IPS DF 6.9 (cell line): ENCODE measurements around the gene F2RL1.
"Not testable (repeated sequence)": the region's sequence is repeated elsewhere in the genome, so short reads cannot be mapped to it uniquely, and the experiment has no call there.

Experiments
- DNase-seq: peaks from one replicate; pipeline ENCODE4 v3.0.0-alpha.2; 2013; ENCODE audit warnings: low read depth, low spot score
- H3K27ac ChIP-seq: one replicate; pipeline ENCODE4 v1.5.1; 2013; ENCODE audit warnings: low read length, control low read depth
- H3K27me3 ChIP-seq: 2 replicates; pipeline ENCODE4 v1.6.1; 2013; ENCODE audit warnings: mild to moderate bottlenecking, low read length; ENCODE audit not compliant: control insufficient read depth, insufficient read depth
- H3K36me3 ChIP-seq: 2 replicates; pipeline ENCODE4 v1.6.1; 2013; ENCODE audit warnings: low read length; ENCODE audit not compliant: control insufficient read depth, insufficient read depth
- H3K4me1 ChIP-seq: 2 replicates; pipeline ENCODE4 v1.6.1; 2013; ENCODE audit warnings: low read length; ENCODE audit not compliant: control insufficient read depth, insufficient read depth
- H3K4me3 ChIP-seq: 2 replicates; pipeline ENCODE4 v1.5.1; 2013; ENCODE audit warnings: mild to moderate bottlenecking, low read length
- H3K9me3 ChIP-seq: 2 replicates; pipeline ENCODE4 v1.6.1; 2013; ENCODE audit warnings: low read length, inconsistent platforms; ENCODE audit not compliant: control insufficient read depth, insufficient read depth
- WGBS: extraction: QIAGEN DNeasy Blood & Tissue Kit; methylation state at CpG from one replicate; pipeline ENCODE4 v1.1.7; 2013; ENCODE audit warnings: mixed read lengths, missing lambda C conversion rate; ENCODE audit not compliant: insufficient read length, insufficient coverage; 5-methylcytosine and 5-hydroxymethylcytosine counted together

The F2RL1 gene

GRCh38 chr5:76849419-76850291 is 30.8 kb downstream of the F2RL1 start, which contains the start of gene S100Z:
S100Z (plus strand) TSS chr5:76850014; CDS start chr5:76875360, 25,346 bp downstream.
- Histone ChIP-seq H3K36me3 (no peaks in the 10 kb centered on the region), H3K27ac (no peak within 1 kb of the TSS), H3K4me3 (no peak within 1 kb of the TSS), H3K4me1 (no peaks in the 10 kb centered on the region), H3K9me3 (no peaks in the 10 kb centered on the region), H3K27me3 (no peaks in the 10 kb centered on the region)
- DNase-seq = no peak
- no CpG with 5 or more reads among the region's 18 CpGs for whole genome bisulfite sequencing

DNA sequence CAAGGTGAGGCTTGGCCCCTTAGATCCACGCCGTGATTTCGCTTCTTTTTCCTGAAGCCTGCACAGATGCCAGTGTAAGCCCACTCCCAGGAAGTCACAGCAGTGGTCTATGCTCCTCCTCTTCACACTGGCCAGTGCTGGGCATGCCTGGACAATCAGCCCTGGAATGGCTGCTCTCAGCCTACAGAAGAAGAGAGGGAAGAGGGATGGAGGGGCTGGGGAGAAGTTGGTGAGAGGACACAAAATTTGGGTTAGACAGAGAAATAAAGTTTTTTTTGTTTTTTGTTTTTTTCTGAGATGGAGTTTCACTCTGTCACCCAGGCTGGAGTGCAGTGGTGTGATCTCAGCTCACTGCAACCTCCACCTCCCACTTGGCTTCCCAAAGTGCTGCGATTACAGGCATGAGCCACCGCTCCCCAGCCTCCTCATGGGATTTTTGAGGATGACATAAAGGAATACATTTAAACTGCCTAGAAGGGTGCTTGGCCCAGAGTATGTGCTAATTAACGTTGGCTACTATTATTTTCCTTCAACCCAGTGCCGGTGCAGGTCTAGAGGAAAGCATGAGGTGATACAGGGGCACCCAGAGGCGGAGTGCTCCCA is 31.8 kb downstream of the F2RL1 start:
- Histone ChIP-seq H3K4me1 (no peaks in the 10 kb centered on the region), H3K9me3 (peaks cover 3% of the 10 kb centered on the region; the same call in 1 of the 2 replicates), H3K4me3 (no peak overlapping the region), H3K36me3 (no peaks in the 10 kb centered on the region), H3K27me3 (no peaks in the 10 kb centered on the region), H3K27ac (no peak overlapping the region)
- WGBS = no CpG with 5 or more reads among the region's 8 CpGs
- DNase-seq = no peak

- Histone ChIP-seq H3K4me3 (no peak overlapping the region), H3K27ac (no peak overlapping the region), H3K4me1 (no peaks in the 10 kb centered on the region), H3K27me3 (no peaks in the 10 kb centered on the region), H3K9me3 (peaks cover 3% of the 10 kb centered on the region; the same call in 1 of the 2 replicates), H3K36me3 (no peaks in the 10 kb centered on the region)
- 100% methylated on average over 1 of the region's 7 CpGs for WGBS
- DNase-seq = no peak
Measured at GRCh38 chr5:76851728-76852369, 33.0 kb downstream of the F2RL1 start.

DNA sequence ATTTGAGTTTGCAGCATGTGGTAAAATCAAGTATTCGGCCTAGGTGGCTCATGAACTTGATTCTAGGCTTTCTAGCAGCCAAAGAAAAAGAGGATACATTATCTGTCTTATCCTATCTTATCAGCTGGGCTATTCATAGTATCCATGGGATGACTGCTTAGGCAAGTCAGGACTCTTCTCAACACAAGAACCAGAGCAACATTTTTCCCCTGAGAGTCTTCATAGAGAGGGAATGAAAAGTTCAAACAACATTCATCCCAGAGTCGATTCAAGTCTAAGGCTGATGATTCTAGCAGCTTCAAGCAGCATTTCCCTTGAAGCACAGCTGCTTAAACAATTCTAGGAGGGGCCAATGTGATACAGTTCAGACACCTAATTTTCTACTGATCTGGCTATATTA is 33.9 kb downstream of the F2RL1 start:
- DNase-seq = no peak
- Histone ChIP-seq H3K4me3 (no peak overlapping the region), H3K4me1 (no peaks in the 10 kb centered on the region), H3K27me3 (no peaks in the 10 kb centered on the region), H3K27ac (no peak overlapping the region), H3K9me3 (peaks cover 3% of the 10 kb centered on the region; the same call in 1 of the 2 replicates), H3K36me3 (no peaks in the 10 kb centered on the region)
- no CpG with 5 or more reads among the region's 2 CpGs for WGBS

GRCh38 chr5:76853741-76854140 is 34.9 kb downstream of the F2RL1 start:
- no CpG with 5 or more reads among the region's 3 CpGs for WGBS
- not testable (repeated sequence) for H3K4me3 ChIP-seq, H3K9me3 ChIP-seq, H3K4me1 ChIP-seq, DNase-seq, H3K36me3 ChIP-seq, H3K27me3 ChIP-seq, H3K27ac ChIP-seq

DNA sequence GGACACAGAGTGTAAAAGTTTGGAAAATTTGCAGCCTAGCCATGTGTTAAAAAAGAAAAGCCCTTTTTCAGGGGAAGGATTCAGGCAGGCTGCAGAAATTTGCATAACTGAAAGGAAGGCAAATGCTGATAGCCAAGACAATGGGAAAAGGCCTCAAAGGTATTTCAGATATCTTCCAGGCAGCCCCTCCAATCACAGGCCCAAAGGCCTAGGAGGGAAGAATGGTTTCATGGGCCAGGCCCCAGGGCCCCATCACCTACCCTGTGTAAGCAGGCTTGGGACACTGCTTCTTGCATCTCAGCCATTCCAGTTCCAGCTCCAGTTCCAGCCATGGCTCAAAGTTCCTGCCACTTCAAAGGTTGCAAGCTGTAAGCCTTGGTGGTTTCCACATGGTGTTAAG is 35.8 kb downstream of the F2RL1 start:
- DNase-seq = no peak
- H3K9me3 ChIP-seq = peaks cover 3% of the 10 kb centered on the region; the same call in 1 of the 2 replicates
- no peak overlapping the region for H3K27ac ChIP-seq
- no peaks in the 10 kb centered on the region for H3K27me3 ChIP-seq
- H3K36me3 ChIP-seq = no peaks in the 10 kb centered on the region
- no peak overlapping the region for H3K4me3 ChIP-seq
- H3K4me1 ChIP-seq = no peaks in the 10 kb centered on the region

- H3K27ac ChIP-seq, H3K9me3 ChIP-seq, H3K4me3 ChIP-seq, H3K4me1 ChIP-seq, H3K27me3 ChIP-seq, H3K36me3 ChIP-seq, DNase-seq: not testable (repeated sequence)
Measured at GRCh38 chr5:76855501-76855900, 36.7 kb downstream of the F2RL1 start.

DNA sequence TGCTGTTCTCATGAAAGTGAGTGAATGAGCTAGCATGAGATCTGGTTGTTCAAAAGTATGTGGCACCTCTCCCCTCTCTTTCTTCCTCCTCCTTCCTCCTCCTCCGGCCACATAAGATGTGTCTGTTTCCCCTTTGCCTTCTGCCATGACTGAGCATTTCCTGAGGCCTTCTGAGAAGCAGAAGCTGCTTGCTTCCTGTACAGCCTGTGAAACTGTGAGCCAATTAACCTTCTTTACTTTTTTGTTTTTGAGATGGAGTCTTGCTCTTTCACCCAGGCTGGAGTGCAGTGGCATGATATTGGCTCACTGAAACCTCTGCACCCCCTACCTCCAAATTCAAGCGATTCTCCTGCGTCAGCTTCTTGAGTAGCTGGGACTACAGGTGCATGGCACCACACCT is 37.1 kb downstream of the F2RL1 start:
- Histone ChIP-seq H3K9me3 (peaks cover 3% of the 10 kb centered on the region; the same call in 1 of the 2 replicates), H3K27ac (no peak overlapping the region), H3K4me1 (no peaks in the 10 kb centered on the region), H3K36me3 (no peaks in the 10 kb centered on the region), H3K4me3 (no peak overlapping the region), H3K27me3 (no peaks in the 10 kb centered on the region)
- no peak for DNase-seq
- no CpG with 5 or more reads among the region's 3 CpGs for WGBS

DNA sequence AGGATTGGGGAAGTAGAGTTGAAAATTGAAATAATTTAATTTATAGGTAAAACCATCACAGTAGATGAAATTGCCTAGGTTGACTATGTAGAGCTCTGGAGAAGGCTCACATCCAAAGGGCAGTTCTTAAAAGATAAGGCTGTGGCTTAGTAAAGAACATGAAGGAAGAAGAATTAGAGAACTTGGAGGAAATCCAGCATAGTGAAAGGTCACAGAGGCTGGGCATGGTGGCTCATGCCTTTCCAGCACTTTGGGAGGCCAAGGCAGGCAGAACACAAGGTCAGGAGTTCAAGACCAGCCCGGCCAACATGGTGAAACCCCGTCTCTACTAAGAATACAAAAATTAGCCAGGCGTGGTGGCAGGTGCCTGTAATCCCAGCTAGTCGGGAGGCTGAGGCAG is 38.0 kb downstream of the F2RL1 start:
- not testable (repeated sequence) for H3K27me3 ChIP-seq, H3K4me1 ChIP-seq, DNase-seq, H3K4me3 ChIP-seq, H3K36me3 ChIP-seq, H3K27ac ChIP-seq, H3K9me3 ChIP-seq
- no CpG with 5 or more reads among the region's 4 CpGs for WGBS

DNA sequence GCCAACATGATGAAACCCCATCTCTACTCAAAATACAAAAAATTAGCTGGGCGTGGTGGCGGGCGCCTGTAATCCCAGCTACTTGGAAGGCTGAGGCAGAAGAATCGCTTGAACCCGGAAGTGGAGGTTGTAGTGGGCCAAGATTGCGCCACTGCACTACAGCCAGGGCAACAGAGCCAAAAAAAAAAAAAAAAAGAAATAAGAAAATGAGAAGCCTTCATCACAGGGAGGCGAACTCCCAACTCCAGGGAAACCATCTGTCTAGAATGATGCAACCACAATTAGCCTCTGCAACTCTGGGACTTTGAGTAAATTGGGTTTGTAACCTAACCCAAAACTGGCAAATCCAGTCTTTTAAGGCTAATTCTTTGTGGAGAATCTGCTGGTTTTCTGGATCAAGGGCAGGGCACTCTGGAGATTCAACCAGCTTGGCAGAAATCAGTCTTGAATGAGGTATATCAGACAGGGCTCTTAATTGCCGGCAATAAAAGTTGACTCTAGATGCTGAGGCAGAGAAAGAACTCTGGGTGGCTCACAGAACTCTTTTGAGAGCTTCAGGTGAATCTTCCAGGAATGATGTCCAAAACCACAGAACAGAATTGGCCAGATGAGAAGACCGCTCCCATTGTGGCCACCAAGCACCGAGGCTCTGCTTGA is 40.9 kb downstream of the F2RL1 start:
- H3K36me3 ChIP-seq = no peaks in the 10 kb centered on the region
- no peaks in the 10 kb centered on the region for H3K4me1 ChIP-seq
- H3K27me3 ChIP-seq = no peaks in the 10 kb centered on the region
- WGBS = no CpG with 5 or more reads among the region's 10 CpGs
- no peak overlapping the region for H3K27ac ChIP-seq
- peaks cover 3% of the 10 kb centered on the region; the same call in 1 of the 2 replicates for H3K9me3 ChIP-seq
- H3K4me3 ChIP-seq = no peak overlapping the region
- no peak for DNase-seq
